ENCODE data around the gene LPO.

The LPO gene

DNA sequence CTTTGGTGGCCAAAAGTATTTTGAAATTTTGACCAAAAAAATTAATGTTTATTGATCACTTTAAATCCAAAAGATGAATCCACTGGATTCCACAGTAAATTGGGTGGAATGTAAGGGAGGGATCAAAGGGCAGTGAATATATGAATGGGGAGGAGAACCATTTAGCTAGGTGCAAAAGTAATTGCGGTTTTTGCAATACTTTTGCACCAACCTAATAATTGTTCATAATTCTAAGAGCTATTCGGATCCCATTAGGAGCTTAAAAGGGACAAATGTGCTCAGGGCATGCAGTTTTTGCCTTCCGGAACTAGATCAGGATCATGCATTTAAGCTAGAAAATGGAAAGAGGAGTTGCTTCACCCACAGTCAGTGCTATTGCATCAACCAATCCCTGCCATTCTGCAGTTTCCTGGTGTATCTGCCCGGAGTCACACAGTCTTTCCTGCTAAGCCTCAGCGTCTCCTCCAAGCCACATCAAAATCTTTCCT, at the start of gene LPO:
LPO (plus strand) TSS at position 438 of the 488 bp plus-strand sequence. CDS start 4,396 bp downstream, outside the sequence.
- DNase-seq, result no peak

DNA sequence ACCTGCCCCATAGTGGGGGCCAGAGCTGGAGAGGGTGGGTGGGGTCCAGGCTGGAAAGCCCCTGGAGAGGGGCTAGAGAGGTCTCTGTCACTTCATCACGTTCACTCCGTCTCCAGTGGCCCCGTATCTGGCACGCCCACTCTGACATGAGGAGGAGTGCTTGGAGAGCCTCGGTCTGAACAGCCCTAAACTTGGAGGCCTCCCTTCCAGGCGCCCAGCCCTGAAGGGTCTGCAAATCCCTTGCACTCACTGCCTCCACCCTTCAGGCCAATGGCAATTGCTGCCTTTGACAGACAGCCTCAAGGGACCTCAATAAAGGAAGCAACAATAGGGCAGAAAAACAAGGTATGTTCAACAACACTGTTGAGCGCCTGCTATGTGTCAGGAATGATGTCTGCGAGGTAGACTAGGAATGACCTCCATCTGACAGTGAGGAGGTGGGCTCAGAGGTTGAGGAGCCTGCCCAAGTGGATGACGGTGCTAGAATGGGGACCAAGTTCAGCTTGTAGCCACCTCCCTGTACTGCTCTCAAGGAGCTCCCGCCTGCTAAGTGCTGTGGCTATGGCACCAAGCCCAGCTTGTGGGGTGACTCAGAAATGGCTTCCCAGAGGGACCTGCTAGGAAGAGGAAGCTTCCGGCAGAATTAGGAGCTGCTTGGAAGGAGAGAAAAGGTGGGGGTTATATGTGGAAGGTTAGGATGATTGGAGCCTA, 48.8 kb upstream of the LPO start:
- no peak for DNase-seq

DNA sequence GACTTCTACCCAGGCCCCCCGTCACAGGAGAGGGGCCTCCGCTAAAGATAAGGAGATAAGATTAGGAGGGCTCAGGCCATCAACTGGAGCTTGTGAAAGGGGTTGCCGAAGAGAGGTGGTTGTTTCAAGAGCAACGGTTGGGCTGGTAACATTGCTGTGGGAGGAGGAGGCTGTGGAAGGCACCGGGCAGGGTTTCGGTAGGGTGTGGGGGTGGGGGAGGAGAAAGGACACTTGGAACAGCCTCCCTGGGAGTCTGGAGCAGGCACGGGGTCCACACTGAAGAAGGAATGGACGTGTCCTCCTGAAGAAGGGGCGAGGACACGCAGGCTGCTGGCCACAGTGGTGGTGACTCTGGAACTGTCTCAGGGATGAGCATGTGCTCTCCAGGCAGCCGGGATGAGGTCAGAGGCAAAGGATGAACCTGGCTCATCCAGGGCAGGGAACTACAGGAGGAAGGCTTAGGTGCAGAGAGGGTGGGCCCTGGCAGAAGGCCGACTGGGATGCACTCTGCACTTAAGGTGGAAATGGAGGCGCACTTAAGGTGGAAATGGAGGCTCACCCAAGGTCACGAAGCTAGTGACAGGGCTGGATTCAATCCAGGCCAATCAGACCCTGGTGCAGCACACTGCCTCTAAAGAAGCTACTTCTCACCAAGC, 47.0 kb upstream of the LPO start:
- DNase-seq, result no peak

DNA sequence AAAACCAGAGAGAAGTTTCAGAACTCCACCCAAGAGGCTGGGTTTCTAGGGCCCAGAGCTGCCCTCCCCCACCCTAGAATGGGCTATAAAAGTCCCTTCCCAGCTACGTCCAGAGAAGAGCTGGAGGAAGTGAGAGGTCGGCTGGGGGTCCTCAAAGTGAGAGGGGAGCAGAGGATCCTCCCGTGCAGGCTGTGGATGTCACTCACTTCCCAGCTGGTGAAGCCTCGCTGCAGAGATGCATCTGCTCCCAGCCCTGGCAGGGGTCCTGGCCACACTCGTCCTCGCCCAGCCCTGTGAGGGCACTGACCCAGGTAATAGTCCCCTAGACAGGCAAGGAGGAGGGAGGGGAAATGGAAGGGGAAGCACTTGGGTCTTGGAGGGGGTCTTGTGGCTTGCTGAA, 45.8 kb upstream of the LPO start, which contains the start of gene EPX:
EPX (plus strand) TSS at position 115 of the 400 bp plus-strand sequence; CDS start at position 236, 121 bp downstream.
- no peak for DNase-seq

DNA sequence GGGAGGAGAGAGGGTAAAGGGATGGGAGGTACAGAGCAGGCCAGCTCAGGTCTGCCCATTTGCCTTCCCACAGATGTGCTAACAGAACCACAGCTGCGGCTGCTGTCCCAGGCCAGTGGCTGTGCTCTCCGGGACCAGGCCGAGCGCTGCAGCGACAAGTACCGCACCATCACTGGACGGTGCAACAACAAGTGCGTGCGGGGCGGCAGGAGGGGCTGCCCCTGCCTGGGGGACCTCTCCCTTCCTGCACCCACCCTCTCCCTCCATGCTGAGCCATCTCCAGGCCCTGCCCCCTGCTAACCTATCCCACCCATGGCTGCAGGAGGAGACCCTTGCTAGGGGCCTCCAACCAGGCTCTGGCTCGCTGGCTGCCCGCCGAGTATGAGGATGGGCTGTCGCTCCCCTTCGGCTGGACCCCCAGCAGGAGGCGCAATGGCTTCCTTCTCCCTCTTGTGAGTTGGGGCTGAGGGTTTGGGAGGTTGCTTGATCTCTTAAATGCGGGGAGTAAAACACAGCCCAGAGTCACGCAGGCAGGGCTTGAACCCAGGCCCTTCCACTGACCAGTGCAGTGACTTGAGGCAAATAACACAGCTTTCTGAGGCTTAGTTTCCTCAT, 44.6 kb upstream of the LPO start:
- DNase-seq, result no peak

DNA sequence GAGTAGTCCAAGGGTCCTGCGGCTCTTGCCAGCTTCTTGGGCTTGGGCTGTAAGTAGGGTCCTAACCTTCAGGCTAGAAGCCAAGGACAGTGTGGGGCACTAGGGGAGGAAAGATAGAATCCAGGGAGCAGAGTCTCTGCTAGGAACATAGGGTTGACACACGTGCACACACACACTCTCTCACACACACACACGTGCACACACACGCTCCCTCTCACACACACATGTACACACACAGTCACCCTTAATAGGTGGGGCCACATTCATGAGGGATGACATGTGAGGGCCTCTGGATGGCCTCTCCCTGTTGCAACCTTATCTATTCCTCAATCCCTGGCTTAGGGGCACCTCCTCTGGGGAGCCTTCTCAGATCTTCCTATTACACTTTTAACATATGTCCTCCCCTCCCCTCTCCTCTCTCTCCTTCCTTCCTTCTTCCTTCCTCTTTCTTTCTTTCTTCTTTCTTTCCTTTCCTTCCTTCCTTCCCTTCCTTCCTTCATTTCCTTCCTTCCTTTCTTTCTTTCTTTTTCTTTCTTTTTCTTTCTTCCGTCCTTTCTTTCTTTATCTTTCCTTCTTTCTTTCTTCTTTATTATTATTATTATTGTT, 42.8 kb upstream of the LPO start:
- no peak for DNase-seq

DNA sequence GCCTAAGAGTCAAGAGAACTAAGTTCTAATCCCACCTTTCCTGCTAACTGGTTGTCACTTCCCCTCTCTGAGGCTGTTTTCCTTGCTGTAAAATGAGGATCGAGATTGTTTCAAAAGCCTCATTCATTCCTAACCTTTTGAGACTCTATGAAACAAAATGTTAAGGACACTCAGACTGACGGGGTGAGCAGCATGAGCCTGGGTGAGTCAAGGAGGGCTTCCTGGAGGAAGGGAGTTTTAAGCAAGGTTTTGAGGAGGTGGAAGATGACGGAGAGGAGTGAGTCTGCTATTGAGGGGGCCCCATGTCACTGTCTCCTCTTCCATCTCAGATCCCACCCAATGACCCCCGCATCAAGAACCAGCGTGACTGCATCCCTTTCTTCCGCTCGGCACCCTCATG, 41.8 kb upstream of the LPO start:
- DNase-seq, result no peak

DNA sequence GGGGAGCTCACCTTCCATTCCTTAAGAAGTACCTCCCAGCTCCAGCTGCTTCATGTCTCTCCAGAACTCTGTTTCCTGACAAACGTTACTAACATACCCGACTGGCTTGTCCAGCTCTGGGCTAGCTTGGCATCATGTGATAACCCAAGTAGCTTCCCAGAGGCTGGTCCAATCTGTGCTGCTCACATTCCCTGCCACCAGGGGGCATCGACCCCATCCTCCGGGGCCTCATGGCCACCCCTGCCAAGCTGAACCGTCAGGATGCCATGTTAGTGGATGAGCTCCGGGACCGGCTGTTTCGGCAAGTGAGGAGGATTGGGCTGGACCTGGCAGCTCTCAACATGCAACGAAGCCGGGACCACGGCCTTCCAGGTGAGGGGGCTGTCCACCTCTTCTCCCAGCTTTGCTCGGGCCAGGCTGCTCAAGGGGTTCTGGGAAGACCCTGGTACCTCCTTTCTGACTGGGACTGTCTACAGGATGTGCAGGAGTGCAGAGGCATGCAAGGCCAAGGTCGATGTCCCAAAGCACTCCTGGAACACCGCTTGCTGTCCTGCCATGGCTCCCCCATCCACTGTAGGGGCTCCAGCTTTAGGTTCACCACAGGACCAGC, 38.3 kb upstream of the LPO start:
- peak; percentile 58 for DNase-seq

DNA sequence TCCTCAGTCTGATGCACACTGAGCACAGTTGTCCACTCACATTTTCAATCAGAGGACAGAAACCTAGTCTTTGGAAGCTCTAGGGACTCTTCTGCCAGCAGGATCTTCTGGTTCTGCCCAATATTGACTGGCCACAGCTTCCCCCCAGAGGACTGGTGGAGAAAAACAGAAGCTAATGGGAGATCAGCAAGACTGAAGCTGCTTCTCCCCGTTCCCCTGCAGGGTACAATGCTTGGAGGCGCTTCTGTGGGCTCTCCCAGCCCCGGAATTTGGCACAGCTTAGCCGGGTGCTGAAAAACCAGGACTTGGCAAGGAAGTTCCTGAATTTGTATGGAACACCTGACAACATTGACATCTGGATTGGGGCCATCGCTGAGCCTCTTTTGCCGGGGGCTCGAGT, 35.5 kb upstream of the LPO start:
- no peak for DNase-seq

DNA sequence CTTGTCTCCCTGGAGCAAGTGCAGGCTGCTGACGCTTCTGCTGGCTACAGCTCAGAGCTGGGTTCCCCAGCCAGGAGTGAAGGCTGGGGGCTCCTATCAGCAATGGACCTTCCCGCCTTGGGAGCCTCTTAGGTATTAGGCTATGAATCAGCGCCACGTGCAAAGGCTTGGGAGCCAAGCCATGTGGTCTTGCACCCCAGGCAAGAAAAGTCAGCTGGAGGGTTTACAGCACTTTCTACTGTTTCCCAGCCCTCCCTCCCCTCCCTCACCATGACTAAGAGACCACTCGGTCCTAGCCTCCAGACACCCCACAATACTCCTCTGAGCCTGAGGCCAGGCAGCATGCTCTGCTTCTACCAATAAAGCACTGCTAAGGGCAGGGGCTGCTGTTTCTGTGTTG, 33.6 kb upstream of the LPO start:
- DNase-seq, result no peak

DNA sequence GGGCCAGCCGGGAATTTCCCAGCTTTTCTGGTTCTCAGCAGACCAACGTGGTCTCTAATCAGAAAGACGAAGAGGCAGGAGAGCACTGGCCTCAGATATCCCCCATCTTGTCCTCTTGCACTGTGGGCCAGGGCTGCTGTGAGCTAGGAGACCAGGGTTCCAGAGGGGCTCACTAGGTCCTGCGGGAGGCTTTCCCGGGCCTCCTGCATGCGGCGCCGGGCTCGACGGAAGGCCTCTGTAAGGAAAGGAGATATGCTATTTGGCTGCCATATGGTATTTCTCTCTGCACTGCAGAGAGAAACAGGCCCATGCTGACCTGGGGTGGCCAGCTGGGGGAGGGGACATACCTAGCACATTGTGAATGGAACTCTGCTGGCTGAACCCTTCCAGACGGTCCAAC, 32.4 kb upstream of the LPO start:
- DNase-seq, result no peak

DNA sequence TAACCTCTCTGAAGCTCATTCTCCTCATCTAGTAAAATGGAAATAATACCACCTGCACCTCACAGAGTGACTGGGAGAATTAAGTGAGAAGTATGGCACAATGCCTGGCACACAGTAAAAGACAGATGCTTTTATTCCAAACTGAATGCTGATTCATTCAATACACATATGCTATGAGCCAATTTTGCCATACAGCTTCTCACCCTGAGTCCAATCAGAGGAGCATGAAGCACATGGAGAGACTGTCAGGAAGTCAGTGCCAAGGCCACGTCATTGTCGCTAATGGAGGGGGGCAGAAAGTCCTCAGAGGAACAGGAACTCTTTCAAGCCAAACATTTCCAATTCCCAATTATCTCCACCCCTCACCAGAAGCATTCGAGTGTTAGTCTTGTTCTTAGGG, 30.9 kb upstream of the LPO start:
- DNase-seq, result no peak

DNA sequence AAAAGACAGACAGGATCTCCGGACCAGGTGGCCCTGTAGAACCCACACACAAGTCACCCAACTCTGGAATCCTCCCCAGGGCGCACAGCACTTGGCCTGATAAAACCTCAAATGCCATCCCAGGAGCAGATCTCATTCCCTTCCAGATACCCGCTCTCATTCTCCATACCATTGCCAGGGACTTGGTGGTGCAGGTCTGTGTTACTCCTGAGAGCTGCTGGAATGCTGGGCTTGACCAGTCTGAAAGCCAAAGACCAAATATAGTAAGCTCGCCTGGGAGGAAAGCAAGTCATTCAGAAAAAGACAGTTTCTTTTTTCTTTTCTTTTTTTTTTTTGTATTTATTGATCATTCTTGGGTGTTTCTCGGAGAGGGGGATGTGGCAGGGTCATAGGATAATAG, 30.0 kb upstream of the LPO start:
- no peak for DNase-seq

DNA sequence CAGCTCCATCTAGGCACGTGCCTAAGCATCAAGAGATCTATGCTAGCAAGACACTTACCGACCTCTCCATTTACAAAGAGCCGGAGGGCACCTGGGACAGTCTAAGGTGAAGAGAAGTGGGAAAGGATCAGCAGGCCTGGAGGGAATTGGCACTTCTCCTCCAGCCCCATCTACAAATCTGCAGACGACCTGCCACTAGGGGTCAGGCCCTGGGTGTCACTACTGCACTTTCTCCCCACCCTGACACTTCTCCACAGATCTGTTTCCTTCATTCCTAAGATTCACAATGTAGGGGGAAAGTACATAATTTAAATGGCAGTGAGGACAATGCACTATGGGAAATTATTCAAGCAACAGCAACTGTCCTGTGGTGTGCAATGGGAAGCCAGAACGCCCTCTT, 27.5 kb upstream of the LPO start:
- DNase-seq, result no peak

DNA sequence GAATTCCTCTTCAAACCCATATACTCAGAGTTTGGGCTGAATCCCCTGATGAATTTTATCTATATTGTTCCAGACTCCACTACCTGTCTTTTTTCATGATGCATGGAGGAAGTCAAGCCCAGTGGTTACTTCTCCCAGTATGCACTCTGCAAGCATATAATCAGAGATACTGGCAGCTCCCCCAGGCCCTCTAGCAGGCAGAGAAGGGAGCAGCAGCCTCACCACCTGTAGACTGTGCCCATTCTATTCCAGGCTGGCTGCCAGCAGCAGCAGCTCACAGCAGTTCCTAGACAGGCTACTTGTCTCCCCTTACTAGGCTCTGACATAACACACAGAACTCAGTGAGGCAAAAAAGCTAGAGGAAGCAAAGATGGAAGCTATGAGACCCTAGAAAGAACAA, 22.7 kb upstream of the LPO start:
- DNase-seq, result no peak

DNA sequence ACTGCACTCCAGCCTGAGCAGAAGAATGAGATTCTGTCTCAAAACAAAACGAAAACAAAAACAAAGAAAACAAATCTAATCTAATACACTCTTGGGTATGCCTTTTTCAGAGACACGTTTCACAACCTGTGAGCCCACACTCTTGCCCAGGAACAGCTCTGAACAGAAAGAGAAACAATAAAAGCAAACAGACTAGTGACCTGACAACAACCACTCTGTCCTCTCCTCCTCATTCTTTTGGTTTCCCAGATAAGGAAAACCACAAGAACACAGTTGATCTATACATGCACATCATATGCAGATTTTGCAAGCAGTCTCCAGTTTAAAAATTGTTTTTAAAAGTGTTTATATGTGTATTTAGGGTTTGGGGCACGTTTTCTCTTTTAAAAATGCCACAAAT, 20.6 kb upstream of the LPO start:
- no peak for DNase-seq

DNA sequence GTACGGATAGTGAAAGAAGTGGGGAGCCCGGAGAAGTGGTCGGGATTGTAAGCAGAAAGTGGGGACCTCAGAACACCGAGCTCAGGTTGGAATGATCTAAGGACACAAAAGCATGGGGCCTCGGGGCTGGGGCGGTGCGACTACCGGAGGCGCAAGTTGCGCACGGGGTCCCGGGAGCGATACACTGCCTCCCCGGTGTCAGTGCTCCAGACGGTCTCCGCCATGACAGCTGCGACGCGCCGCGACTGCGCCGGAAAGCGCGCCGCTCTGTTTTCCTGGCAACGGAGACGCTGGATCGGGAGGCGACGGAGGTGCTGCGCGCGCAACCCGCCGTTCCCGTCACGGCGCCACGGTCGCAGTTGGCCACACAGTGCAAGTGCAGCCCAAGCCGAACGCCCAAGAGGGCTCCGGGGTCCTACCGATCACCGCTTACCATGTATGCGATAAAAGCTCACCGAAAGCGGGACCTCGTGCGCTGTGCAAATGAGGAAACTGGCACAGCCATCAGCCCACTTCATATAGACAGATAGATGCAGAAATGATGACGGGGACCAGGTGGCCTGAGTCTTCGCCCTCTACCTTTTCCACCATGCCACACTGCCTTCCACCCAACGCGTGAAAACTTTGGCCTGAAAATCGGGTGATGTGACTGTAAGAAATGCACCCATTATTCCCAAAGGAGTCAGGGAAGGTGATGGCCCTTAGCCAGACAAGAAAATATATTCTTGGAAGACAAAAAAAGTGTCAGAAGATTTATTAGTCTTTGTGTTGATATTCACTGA, 19.2 kb upstream of the LPO start, which contains the start of gene MKS1:
MKS1 (minus strand) TSS at position 249 of the 782 bp plus-strand sequence; CDS start at position 224, 25 bp downstream.
- DNase-seq, result peak; percentile 95

DNA sequence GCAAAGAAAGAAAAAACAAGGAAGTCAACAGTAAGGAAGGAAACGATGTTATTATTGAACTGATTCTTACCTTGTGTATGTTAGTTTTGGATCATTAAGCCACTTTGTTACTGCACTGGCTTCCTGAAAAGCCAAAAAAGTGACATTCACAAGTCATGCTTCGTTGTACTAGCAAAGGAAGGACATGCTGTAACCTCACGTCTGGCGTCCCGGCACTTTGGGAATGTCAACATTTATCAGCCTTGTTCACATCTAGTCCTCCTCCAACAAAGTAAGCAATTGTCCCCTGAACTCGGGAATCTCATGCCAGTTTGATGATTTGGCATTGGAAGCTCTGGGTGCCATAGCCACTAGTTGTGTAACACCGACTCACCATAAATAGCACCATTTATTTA, 18.6 kb upstream of the LPO start:
- no peak for DNase-seq

DNA sequence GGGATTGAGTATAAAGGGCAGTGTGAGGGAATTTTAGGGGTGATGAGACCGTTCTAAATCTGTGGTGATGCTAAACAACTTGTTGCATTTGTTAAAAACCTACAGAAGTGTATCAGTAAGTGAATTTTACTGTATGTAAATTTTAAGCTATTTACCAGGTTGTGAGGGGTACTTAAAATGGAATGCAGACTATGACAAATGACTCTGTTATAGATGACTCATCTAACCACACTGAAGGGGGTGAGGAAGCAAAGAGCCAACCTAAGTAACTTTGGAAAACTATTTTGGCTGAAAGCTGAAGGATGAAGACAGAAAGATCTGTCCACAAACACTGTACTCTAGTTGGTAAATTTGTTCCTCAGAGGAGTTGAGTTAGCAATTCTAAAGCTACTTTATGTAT, 14.1 kb upstream of the LPO start:
- DNase-seq, result no peak

DNA sequence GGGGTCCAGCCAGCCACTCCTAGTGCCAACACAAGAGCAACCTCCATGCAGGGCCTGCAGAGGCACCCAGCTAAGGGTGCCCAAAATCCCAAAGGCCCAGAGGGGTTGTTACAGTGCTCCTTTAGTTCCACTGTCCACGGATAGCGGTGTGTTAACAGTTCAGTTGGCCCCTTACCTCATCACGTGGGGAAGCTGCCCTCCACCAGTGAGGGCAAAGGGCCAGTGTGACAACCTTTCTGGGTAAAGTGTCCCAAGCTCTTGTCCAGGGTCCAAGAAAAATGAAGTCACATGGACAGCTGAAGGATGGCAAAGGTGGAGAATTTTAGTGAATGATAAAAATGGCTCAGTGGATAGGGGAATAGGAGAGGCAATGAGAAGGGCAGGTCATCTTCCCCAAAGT, 10.7 kb upstream of the LPO start:
- no peak for DNase-seq

DNA sequence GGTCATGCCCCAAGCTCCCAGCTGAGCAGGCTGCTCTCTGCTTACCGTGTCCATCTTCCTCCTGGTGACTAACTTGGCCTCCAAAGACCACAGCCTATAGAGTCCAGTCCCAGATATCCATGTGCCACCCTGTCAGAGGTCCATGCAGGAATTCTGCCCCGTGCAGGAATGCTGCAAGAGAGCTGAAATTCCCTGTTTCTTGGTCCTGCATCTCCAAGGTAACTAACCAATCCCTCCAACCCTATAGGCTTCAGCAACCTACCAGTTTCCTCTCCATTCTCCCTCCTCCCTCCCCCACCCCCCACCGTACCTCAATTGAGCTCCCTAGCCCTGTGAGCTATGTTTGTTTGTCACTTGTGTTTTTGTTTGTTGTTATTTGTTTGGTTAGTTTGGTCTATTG, 9.7 kb upstream of the LPO start:
- no peak for DNase-seq

DNA sequence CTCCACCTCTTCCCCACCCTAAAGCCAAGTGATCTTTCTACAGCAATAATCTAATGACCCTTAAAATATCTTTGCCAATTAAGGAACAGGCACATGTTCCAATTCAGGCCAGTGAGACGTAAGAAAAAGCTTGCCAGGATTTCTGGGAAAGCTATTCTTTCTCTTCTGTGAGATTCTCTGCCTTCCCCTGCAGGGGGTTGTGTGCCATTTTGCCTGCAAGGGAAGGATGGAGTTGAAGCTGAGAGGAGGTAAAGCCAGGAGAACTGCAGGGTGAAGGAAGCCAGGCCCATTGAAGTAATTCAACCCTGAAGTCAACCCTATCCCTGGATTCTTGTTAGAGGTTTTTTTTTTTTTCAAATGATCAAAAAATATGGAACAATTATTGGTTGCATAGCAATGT, 9.0 kb upstream of the LPO start:
- DNase-seq, result no peak

Measured in CD4-positive, alpha-beta T cell treated with Interferon gamma for 1 hour (primary cell).